GM12873 (cell line): ENCODE measurements around the gene IFNA10.
A peak's percentile ranks its signal among the peaks of the same experiment; 100 is the strongest.
"Not testable (repeated sequence)": the region's sequence is repeated elsewhere in the genome, so short reads cannot be mapped to it uniquely, and the experiment has no call there.

Experiments used
- TF ChIP-seq, protein P1 (sequence below): IDR thresholded peaks from 2 replicates; pipeline ENCODE4 v1.5.1; 2012; ENCODE audit warnings: low read depth, mild to moderate bottlenecking, moderate library complexity, low read length, control low read depth; ENCODE audit not compliant: insufficient read depth; ENCODE audit errors: missing control alignments

IFNA10 gene

GRCh38 chr9:21207043-21207442 is at the start of gene IFNA10:
IFNA10 (minus strand) TSS chr9:21207143; CDS start chr9:21207097, 46 bp downstream.
- TF ChIP-seq, protein P1, sequence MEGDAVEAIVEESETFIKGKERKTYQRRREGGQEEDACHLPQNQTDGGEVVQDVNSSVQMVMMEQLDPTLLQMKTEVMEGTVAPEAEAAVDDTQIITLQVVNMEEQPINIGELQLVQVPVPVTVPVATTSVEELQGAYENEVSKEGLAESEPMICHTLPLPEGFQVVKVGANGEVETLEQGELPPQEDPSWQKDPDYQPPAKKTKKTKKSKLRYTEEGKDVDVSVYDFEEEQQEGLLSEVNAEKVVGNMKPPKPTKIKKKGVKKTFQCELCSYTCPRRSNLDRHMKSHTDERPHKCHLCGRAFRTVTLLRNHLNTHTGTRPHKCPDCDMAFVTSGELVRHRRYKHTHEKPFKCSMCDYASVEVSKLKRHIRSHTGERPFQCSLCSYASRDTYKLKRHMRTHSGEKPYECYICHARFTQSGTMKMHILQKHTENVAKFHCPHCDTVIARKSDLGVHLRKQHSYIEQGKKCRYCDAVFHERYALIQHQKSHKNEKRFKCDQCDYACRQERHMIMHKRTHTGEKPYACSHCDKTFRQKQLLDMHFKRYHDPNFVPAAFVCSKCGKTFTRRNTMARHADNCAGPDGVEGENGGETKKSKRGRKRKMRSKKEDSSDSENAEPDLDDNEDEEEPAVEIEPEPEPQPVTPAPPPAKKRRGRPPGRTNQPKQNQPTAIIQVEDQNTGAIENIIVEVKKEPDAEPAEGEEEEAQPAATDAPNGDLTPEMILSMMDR = not testable (repeated sequence)

DNA sequence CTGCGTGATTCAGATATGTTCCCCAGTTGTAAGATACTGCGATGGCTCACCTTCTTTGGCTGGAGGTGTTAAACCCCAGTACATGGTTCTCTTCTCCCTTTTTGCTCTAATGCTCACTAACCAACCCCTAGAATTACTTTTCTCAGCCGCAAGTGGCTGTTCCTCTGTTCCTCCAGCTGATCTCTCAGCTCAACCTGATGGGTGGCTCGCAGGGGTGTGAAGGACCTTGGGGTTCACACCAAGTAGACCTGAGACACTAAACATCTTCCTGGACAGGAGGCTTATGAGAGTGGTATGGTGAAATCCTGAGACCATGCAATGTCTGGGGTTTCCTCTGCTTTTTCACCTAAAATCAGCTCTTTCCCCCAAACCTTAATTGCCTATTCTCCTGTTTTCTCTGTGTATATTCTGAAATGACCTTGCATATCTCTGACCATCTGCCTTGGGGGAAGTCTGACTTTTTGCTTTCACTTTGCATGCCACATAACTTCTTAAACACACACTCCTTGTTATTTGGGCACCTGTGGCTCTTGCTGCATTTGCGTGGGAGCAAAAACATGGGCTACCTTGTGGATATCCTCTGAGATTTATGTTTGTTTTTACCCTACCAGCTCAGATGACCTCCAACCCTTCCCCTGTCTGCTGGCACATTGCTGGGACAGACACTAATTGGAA is 48.7 kb upstream of the IFNA10 start:
- TF ChIP-seq, protein P1 = no peak

DNA sequence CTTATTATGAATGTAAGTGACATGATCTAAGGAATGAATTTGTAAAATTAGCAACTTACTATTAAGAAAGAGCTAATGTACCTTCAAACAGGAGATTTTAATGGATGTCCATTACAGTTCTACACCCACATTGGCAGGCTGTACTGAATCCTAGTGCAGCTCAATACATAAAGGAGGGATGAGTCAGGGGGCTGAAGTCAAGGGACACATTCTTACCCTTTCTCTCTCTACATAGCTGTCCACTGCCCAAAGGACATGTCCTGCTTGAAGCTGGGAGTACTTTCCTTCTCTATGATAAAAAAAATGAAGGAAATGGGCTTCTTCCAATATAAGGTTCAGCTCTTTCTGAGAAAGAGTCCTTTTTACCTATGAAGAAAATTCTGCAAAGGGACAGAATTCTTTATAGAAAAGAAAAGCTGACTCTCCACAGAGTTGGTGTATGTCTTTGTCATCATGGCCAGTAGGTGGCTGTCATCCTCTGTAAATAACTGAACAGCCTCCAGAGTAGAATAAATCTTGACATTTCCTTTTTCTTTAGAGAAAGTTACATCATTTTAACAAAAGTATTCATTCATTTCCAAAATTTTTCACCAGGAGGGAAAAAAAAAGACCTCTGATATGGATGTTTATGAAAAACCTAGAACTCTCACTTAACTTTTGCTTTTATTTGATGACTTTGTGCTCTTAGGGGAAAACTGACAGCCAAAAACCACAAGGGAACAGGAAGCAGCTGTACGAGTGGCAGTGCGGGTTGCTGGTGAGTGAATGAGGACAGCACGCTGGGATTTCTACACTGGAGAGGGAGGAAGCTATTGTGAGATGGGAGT is 46.0 kb upstream of the IFNA10 start:
- TF ChIP-seq, protein P1 = peak; percentile 65

DNA sequence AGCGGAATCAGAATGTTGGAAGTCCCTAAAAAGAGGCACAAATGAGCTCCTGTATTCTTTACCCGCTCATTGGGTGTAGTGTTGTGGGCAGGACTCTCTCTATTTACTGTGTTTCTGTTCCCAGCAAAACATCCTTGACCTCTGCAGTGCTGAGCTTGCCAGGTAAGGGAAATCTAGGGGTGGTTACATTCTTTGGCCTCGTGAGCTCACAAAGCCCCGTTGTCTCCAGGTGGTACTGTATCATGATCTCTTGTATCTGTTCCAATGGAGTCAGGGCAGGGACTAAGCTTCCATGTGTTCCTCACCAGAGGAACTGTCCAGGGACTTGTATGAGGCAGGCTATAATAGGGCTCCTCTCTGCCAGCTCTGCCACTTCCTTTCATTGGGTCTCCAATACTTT is 44.7 kb upstream of the IFNA10 start:
- TF ChIP-seq, protein P1 = no peak

DNA sequence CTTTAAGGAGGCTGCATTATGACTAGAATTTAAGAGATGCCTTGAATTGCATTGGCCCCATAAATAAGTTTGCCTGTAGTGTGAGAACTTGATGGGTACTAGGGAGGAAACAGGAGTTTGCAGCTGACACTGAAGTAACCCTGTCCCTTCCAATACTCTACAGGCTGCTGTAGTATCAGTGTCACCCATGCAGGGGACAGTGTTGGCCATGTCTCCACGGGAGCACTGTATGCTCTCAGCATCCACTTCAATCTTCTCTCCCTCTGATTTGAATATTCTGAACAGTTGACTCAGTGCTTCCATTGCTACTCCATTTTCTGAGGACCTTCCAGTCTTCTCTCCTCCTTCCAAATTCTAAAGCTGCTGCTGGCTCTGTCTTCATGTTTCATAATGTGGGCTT is 44.2 kb upstream of the IFNA10 start:
- TF ChIP-seq, protein P1 = peak; percentile 18

GRCh38 chr9:21244836-21245235 is 37.9 kb upstream of the IFNA10 start:
- TF ChIP-seq, protein P1 = no peak

GRCh38 chr9:21239911-21240310 is 33.0 kb upstream of the IFNA10 start, which contains the start of gene IFNA14:
IFNA14 (minus strand) TSS chr9:21240005; CDS start chr9:21239935, 70 bp downstream.
- TF ChIP-seq, protein P1 = no peak
